22Rv1 (cell line): Measurements from ENCODE around the gene SH3RF3.

Source experiments
- H3K27ac ChIP-seq: fragments of 450-650 bp; 2 replicates; pipeline ENCODE4 v1.5.1; 2017
- ZFX ChIP-seq: fragments of 450-650 bp; IDR thresholded peaks from 2 replicates; pipeline ENCODE4 v1.6.1; 2017; ENCODE audit warnings: antibody characterized with exemption, borderline replicate concordance

Gene SH3RF3

GRCh38 chr2:109549016-109549590 lies 420.1 kb downstream of the SH3RF3 start:
- no peak for TF ChIP-seq ZFX
- H3K27ac ChIP-seq: no peak overlapping the region
